HFF-Myc (cell line): ENCODE measurements around the gene MAP3K15.

ENCODE experiments used
- DNase-seq: peaks from one replicate; pipeline ENCODE4 v3.0.0-alpha.2; 2011; ENCODE audit warnings: low read depth; ENCODE audit errors: extremely low read depth
- H3K4me3 ChIP-seq: replicated peaks from 2 replicates; pipeline ENCODE4 v1.5.1; 2011; ENCODE audit warnings: low read depth, mild to moderate bottlenecking, control low read depth, low read length
- CTCF ChIP-seq: IDR thresholded peaks from 2 replicates; pipeline ENCODE4 v1.5.1; 2012; ENCODE audit warnings: mild to moderate bottlenecking, low read depth, low read length, control low read depth; ENCODE audit errors: missing control alignments

MAP3K15 gene

GRCh38 chrX:19361701-19362100, 153.6 kb downstream of the MAP3K15 start:
- H3K4me3 ChIP-seq, result no peak overlapping the region
- TF ChIP-seq CTCF, result no peak
- no peak for DNase-seq

GRCh38 chrX:19360903-19361302, 154.4 kb downstream of the MAP3K15 start:
- no peak overlapping the region for H3K4me3 ChIP-seq
- TF ChIP-seq CTCF, result no peak
- DNase-seq, result no peak

- H3K4me3 ChIP-seq, result no peak overlapping the region
- no peak for TF ChIP-seq CTCF
- DNase-seq, result no peak
Observed at GRCh38 chrX:19358521-19358920, 156.8 kb downstream of the MAP3K15 start.

- H3K4me3 ChIP-seq, result no peak overlapping the region
Observed at GRCh38 chrX:19354625-19355024, 160.7 kb downstream of the MAP3K15 start.

GRCh38 chrX:19350941-19351384, 164.3 kb downstream of the MAP3K15 start:
- no peak for DNase-seq
- TF ChIP-seq CTCF, result no peak
- no peak overlapping the region for H3K4me3 ChIP-seq

More at GRCh38 chrX:19354625-19355024, 160.7 kb downstream of the MAP3K15 start:
- no peak for TF ChIP-seq CTCF
- DNase-seq, result no peak

- no peak overlapping the region for H3K4me3 ChIP-seq
Observed at GRCh38 chrX:19349264-19349663, 166.0 kb downstream of the MAP3K15 start.

More at GRCh38 chrX:19349264-19349663, 166.0 kb downstream of the MAP3K15 start:
- no peak for DNase-seq
- TF ChIP-seq CTCF, result no peak
